GM19238 (cell line): ENCODE results near the gene ABCB8.
A peak's percentile ranks its signal among the peaks of the same experiment; 100 is the strongest.
"Not testable (repeated sequence)": the region's sequence is repeated elsewhere in the genome, so short reads cannot be mapped to it uniquely, and the experiment has no call there.

ENCODE experiments used
- DNase-seq: peaks from one replicate; pipeline ENCODE4 v3.0.0; 2011; ENCODE audit warnings: low spot score; ENCODE audit not compliant: insufficient read length

The ABCB8 gene

DNA sequence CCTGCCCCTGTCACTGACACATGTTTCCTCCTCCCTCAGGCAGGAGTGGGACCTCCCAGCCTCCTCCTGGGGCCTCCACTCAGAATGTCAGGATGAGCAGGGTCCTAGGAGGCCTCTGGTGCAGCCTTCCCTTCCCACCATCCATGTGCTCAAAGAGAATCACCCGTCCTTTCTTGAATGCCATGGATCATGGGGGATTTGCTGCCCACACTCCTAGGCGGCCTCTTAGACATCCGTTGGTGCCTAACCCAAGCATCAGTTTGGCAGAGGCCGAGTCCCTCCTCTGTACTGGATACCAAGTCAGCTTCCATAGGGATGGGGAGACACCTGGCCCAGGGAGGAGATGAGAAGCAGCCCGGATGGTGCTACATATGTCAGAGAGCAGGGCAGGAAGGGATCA is 30.4 kb upstream of the ABCB8 start:
- DNase-seq: no peak

DNA sequence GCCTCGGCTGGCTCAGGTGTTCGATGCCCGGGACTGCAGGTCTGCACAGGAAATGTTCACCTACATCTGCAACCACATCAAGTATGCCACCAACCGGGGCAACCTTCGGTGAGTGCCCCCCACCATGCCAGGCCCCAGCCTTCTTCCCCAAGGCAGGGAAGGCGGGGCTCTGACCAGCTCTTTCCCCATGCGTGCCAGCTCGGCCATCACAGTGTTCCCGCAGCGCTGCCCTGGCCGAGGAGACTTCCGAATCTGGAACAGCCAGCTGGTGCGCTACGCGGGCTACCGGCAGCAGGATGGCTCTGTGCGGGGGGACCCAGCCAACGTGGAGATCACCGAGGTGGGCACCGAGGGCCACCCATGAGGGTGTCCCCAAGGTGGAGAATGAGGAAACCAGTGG is 29.9 kb upstream of the ABCB8 start:
- DNase-seq: no peak

DNA sequence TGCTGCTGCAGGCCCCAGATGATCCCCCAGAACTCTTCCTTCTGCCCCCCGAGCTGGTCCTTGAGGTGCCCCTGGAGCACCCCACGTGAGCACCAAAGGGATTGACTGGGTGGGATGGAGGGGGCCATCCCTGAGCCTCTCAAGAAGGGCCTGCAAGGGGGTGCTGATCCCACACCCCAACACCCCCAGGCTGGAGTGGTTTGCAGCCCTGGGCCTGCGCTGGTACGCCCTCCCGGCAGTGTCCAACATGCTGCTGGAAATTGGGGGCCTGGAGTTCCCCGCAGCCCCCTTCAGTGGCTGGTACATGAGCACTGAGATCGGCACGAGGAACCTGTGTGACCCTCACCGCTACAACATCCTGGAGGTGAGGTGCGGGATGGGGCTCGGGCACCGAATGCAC is 29.2 kb upstream of the ABCB8 start:
- DNase-seq: no peak

DNA sequence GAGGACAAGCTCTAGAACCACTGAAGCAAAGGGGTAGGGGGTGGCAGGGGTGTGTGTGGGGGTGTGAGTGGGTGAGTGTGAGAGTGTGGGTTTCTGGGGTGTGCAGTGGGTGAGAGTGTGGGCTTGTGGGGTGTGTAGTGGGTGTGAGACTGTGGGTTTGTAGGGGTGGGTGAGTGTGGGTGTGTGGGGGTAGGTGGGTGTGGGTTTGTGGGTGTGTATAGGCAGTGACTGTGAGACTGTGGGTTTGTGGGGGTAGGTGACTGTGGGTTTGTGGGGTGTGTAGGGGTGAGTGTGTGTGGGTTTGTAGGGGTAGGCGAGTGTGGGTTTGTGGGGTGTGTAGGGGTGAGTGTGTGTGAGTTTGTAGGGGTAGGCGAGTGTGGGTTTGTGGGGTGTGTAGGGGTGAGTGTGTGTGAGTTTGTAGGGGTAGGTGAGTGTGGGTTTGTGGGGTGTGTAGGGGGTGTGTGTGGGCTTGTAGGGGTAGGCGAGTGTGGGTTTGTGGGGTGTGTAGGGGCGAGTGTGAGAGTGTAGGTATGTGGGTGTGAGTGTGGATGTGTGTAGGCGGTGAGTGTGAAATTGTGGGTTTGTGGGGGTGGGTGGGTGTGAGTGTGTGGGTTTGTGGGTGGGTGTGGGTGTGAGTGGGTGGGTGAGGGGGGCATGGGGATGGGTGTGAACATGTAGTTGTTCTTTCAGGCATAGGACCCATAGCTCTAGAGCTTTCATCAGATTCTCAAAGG is 28.6 kb upstream of the ABCB8 start:
- DNase-seq: no peak

DNA sequence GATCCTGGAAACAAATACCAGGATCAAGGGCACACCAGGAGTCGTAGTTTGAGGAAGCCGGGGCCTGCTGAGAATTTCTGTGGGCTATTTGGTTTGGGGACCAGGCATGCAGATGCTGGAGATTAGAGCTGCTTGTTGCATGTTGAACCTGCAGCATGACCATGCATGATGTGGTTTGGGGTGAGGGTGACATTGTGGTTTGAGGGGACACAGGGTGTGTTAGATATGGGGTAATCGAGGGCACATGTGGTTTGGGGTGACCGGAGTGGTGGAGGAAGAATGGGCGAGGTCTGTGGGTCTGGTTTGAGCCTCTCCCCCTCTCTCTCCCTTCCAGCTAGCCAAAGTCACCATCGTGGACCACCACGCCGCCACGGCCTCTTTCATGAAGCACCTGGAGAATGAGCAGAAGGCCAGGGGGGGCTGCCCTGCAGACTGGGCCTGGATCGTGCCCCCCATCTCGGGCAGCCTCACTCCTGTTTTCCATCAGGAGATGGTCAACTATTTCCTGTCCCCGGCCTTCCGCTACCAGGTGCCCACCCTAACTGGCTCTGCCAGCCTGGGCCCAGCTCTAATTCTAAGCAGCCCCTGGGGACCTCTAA is 27.3 kb upstream of the ABCB8 start:
- DNase-seq: no peak

DNA sequence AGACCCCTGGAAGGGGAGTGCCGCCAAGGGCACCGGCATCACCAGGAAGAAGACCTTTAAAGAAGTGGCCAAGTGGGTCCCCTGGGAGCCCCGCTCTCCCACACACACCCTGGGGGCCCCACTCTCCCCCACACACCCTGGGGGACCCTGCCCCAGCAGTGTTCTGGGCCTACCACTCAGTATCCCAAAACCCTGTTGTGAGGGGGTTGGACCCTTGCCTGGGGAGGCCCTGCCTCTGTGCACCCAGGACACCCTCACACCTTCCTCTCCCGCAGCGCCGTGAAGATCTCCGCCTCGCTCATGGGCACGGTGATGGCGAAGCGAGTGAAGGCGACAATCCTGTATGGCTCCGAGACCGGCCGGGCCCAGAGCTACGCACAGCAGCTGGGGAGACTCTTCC is 26.7 kb upstream of the ABCB8 start:
- no peak for DNase-seq

DNA sequence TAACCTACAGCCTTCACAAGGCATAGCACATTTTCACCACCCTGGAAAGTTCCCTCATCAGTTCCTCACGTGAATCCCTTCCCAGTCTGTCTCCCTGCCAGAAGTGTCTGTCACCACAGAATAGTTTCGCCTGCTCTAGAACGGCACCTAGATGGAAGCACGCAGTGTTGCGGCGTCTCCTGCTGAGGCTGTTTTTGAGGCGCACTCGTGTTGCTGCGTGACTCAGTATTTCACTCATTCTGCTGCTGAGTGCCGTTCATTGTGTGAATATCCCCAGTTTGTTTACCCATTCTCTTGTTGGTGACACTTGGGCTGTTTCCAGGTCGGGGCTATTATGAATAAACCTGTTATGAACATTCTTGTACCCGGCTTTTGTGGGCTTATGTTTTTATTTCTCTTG is 24.7 kb upstream of the ABCB8 start:
- no peak for DNase-seq

DNA sequence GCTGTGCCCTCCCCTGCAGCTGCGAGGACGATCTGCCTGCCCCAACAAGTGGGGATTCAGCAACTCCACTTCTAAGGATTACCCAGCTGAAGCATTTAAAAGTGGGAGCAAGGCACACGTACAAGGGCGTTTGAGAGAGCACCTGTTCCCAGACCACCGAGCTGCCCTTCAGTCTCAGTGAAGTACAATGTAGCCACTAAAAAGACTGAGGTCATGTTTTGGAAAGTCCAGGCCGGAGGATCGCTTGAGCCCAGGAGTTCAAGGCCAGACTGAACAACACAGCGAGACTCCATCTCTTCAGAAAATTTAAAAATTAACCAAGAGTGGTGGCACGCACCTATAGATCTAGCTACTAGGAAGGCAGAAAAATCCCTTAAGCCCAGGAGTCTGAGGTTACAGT is 22.7 kb upstream of the ABCB8 start:
- no peak for DNase-seq

DNA sequence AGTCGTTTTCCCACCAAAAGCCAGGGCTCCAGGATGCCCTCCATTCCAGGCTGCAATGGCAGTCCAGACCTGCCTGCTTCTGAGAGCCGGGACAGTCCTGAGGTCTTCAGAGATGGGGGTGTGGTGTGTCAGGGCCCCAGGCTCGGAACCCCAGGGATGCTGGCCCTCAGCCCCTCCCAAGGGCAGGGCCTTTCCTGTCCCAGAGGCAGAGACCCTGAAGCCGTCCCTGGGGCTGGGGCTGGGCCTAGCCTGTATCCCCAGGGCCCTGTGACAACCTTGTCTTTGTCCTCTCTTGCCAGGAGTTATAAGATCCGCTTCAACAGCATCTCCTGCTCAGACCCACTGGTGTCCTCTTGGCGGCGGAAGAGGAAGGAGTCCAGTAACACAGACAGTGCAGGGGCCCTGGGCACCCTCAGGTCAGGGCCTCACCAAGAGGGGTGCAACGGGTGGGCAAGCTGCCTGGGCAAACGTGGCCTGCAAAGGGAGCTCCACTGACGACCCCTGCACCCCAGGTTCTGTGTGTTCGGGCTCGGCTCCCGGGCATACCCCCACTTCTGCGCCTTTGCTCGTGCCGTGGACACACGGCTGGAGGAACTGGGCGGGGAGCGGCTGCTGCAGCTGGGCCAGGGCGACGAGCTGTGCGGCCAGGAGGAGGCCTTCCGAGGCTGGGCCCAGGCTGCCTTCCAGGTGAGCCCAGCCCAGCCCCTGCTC is 21.5 kb upstream of the ABCB8 start:
- DNase-seq: no peak

DNA sequence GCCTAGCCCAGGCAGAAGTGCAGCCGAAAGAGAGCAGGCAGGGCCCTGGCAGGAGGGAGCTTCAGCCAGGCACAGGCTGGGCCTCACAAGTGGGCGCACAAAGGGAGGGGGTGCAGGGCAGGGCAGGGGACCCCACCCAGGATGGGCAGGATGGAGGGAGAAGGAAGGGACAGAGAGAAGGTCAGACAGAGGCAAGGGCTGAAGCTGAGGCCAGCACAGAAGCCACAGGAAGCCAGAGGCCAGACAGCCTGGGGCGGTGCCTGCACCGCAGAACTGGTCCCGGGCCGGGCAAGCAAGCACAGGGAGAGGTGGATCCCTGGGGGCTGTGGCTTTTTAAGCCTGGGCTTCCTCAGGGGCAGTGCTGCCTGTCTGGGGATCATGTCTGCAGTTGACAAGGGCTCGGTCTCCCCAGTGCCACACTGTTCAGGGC is 20.8 kb upstream of the ABCB8 start:
- no peak for DNase-seq

DNA sequence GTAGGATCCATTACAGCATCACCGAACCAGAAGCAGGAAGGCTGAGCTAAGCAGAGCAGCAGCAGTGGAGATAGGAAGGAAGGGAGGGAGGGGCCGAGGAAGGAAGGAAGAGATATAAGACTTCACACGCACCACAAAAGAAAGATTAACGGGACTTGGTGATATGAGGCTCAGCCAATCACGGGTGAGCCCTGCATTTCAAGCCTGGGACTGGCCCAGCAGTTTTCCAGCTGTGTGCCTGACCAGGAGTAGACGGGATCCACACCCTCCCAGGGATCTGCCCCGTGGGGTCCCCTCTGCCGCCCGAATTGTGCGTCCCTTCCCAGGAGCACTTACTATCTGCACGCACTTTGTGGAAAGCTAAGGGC is 20.1 kb upstream of the ABCB8 start:
- no peak for DNase-seq

DNA sequence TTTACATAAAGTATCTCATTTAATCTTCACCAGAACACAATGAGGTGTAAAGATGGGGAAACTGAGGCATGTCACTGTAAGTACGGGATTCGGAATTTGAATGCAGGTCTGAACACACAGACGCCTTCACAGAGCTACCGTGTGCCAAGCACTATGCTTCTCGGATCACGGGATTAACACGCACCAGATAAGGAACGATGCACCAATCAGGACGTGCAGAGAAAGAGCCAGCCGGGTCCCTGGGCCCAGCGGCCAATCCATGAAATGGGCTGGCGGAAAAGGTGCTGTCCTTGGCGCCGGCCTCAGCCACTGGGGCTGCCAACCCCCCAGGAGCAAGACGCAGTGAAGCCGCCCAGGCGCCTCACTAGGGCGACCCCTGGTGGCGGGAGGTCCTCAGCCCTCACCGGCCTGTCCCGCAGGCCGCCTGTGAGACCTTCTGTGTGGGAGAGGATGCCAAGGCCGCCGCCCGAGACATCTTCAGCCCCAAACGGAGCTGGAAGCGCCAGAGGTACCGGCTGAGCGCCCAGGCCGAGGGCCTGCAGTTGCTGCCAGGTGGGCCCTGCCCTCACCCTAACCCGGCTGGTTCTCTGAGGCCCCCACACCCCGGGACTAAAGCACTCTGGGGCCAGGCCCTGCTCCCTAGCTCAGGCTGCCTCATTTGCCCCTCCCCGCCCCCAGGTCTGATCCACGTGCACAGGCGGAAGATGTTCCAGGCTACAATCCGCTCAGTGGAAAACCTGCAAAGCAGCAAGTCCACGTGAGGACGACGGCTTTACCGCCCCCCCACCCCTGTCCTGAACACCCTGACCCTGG is 19.5 kb upstream of the ABCB8 start:
- DNase-seq: peak; percentile 69

DNA sequence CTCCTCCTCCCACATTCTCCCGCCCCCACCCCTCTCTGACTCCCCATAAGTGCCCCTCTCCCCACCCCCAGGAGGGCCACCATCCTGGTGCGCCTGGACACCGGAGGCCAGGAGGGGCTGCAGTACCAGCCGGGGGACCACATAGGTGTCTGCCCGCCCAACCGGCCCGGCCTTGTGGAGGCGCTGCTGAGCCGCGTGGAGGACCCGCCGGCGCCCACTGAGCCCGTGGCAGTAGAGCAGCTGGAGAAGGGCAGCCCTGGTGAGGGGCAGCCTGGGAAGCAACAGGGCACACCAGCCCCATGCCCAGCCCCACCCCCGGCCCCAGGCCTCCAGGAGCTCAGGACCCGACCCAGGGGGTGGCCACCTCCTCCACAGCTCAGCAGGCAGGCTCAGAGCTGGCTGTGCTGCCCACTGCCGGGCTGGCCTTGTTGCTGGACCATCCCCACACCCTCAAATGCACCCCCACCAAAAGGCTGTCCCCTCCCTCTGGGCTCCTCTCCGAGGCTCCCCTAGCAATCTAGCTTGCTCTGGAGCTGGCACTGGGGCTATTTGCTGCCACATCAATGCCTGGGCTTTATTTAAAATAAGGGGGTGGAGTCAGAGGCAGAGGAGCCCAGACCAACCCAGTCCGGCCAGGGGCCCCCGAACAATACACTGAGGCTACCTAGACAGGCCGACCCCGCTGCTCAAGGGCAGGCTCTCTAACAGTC is 18.8 kb upstream of the ABCB8 start:
- DNase-seq: no peak

DNA sequence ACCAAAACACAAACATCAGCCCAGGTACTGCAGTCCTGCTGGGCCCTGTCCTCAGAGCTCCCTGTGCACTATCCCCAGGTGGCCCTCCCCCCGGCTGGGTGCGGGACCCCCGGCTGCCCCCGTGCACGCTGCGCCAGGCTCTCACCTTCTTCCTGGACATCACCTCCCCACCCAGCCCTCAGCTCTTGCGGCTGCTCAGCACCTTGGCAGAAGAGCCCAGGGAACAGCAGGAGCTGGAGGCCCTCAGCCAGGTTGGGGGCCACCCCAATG is 18.3 kb upstream of the ABCB8 start:
- no peak for DNase-seq

DNA sequence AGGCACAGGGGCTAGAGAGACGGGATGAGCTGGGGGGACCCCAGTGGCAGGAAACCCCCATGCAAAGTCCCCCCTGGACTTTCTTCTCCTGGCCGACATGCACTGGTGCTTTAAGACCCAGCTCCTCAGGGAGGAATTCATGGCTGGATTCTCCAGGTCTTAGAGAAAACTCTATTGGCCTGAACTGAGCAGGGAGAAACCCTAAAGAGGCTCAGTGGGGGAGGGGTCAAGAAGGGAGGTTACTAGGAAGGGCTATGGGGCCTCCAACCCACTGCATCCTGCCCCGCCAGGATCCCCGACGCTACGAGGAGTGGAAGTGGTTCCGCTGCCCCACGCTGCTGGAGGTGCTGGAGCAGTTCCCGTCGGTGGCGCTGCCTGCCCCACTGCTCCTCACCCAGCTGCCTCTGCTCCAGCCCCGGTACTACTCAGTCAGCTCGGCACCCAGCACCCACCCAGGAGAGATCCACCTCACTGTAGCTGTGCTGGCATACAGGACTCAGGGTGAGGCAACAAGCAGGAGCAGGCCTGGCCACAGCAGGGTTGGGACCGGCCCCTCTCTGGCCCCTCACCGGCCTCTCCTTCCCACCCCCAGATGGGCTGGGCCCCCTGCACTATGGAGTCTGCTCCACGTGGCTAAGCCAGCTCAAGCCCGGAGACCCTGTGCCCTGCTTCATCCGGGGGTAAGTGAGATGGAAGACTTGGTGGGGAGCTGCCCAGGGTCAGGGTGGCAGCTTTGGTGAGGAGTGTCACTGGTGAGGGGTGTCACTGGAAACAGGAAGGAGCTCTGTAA is 17.7 kb upstream of the ABCB8 start:
- DNase-seq: no peak

DNA sequence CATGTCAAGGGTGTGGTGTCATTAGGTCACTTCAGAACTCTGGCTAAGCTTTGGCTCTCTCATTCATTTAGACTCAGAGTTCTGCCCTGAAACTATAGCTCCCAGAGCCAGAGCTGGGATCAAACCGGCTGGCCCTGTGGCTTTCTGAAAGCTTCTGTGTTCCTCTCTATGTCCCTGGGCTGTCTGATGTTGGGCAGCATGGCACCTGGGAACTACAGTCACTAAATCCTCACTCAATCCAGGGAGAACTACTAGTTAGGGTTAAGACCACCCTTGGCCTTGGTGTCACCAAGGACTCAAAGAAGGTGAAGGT is 17.2 kb upstream of the ABCB8 start:
- no peak for DNase-seq

DNA sequence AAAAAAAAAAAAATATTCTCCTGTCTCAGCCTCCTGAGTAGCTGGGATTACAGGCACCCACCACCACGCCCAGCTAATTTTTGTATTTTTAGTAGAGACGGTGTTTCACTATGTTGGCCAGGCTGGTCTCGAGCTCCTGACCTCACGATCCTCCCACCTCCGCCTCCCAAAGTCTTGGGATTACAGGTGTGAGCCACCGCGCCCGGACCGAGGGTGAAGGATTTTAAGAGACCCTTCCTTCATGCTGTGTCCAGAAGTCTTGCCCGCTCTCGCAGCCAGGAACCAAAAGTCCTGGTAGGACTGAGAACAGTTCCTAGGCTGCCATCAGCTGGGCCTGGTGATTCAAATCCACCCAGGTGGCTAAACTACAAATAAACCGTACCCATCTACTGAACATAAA is 16.6 kb upstream of the ABCB8 start:
- not testable (repeated sequence) for DNase-seq

DNA sequence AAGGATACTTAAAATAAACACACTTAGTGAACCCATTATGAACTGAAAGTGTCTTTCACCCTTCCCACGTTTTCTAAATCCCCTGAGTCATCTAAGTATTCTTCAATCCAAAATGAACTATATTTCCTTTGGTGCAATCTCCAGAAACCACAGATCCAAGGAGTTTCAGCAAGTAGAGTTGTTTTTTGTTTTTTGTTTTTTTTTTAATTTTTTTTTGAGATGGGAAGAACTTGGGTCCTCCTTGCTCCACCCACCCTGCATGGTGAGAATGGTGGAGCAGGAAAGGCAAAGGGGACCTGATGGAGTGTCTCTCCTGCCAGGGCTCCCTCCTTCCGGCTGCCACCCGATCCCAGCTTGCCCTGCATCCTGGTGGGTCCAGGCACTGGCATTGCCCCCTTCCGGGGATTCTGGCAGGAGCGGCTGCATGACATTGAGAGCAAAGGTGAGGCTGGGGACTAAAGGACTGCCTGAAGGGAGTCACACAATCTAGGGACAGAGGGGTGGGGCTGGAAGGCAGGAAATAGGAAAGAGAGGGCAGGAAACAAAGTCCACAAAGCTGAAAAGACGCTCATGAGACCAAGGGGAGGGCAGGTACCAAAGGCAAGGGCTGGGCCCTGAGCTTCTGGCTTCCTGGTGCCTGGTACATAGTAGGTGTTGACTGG is 16.1 kb upstream of the ABCB8 start:
- DNase-seq: no peak

DNA sequence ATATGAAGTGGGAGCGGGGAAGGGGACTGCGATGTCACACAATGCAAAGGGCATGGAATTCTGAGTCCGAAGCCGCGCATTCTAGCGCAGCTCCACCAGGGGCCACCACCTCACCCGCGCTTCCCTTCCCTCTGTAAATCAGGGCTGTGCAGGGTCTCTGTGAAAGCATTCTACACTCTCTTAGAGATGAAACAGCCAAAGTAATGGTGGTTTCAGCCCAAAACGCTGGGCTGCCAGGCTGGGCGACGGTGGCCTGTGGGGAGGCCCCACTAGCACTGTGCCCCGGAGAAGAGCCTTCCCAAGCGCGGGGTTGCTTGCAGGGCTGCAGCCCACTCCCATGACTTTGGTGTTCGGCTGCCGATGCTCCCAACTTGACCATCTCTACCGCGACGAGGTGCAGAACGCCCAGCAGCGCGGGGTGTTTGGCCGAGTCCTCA is 15.3 kb upstream of the ABCB8 start:
- DNase-seq: no peak

DNA sequence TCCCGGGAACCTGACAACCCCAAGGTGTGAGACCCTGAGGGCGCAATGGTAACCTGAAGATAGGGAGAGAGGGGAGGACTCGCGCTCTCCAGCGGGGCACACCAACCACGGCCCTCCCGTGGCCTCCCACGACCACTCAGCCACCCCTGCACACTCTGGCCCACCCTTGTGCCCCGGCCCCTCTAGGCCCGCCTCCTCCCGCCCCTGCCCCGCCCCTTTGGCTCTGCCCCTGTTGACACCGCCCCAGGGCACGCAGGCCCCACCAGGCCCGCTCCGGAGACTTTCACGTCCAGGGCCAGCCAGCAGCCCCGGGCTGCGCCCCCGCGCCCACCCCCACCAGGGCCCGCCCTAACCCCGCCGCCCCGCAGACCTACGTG is 14.9 kb upstream of the ABCB8 start:
- no peak for DNase-seq
